HepG2 (cell line): ENCODE results near the gene TLR5. TPM values are rescaled to one million over a fixed set of nuclear protein-coding genes. Genes with fewer than 3 reads are reported as not detected.
"Not testable (repeated sequence)": the region's sequence is repeated elsewhere in the genome, so short reads cannot be mapped to it uniquely, and the experiment has no call there.

Experiments used
- ATAC-seq: fragments of 200-7000 bp; cut with Tn5 transposase; 3 replicates; pipeline ENCODE4 v1.9.1; 2020; ENCODE audit warnings: mild to moderate bottlenecking, moderate library complexity
- BruUV-seq: library from RNA; stranded (reverse); fragments of 400-500 nt; replicated peaks from 2 replicates; lab custom pipeline; 2021; lab: Mats Ljungman, UMichigan
- CTCF ChIA-PET: fragments of 300-600 bp; formaldehyde crosslinking; extraction: SDS; loops from one replicate; lab custom pipeline; 2021; ENCODE audit warnings: low total read pairs, inconsistent platforms, low intra/inter-chr PET ratio; lab: Yijun Ruan, JAX
- POLR2A ChIA-PET: fragments of 350-600 bp; sonication (Branson Sonifier 250); formaldehyde crosslinking; loops from one replicate; lab custom pipeline; 2020; ENCODE audit warnings: antibody characterized with exemption, inconsistent platforms; lab: Yijun Ruan, JAX
- DNase-seq: peaks from one replicate; pipeline ENCODE4 v3.0.0-alpha.2; 2015; ENCODE audit warnings: low spot score
- FAIRE-seq: peaks from 3 replicates; lab custom pipeline; 2011; peaks lifted over from hg19 to GRCh38; lab: Jason Lieb, UNC
- H2AFZ ChIP-seq: one replicate; pipeline ENCODE4 v1.6.1; 2011; ENCODE audit warnings: low read length, inconsistent platforms
- H3K27ac ChIP-seq: fragments of 300-600 bp; 3 replicates; pipeline ENCODE4 v1.8.0; 2011; ENCODE audit warnings: mixed run types, mild to moderate bottlenecking, mixed read lengths, low read length, inconsistent platforms; ENCODE audit not compliant: insufficient read depth; ENCODE audit errors: extremely low read length
- H3K27me3 ChIP-seq, 2 experiments: fragments of 200-600 bp in 1 of 2; 2 replicates in 1 of 2; 3 replicates in 1 of 2; pipeline versions ENCODE4 v1.6.0 to v1.8.0; 2011; ENCODE audit warnings: low read length in 2 of 2, mild to moderate bottlenecking in 2 of 2, moderate library complexity in 2 of 2, inconsistent platforms in 1 of 2; ENCODE audit not compliant: insufficient read depth in 2 of 2, control insufficient read depth in 1 of 2
- H3K36me3 ChIP-seq, 2 experiments: fragments of 200-600 bp in 1 of 2; replicated peaks in 1 of 2; 2 replicates in 1 of 2; 3 replicates in 1 of 2; pipeline versions ENCODE4 v1.5.1 to v1.8.0; 2011; ENCODE audit warnings: low read length in 2 of 2, inconsistent platforms in 1 of 2; ENCODE audit not compliant: insufficient read depth in 2 of 2, control insufficient read depth in 1 of 2
- H3K4me1 ChIP-seq: 2 replicates; pipeline ENCODE4 v1.5.1; 2012; ENCODE audit warnings: low read length, inconsistent platforms; ENCODE audit not compliant: insufficient read depth
- H3K4me2 ChIP-seq: 2 replicates; pipeline ENCODE4 v1.6.0; 2011; ENCODE audit warnings: low read depth, low read length, inconsistent platforms
- H3K4me3 ChIP-seq, 3 experiments: fragments of 200-600 bp in 1 of 3; sonication (generic), shearing (Covaris generic) in 1 of 3; replicated peaks in 1 of 3; 2 replicates each; pipeline ENCODE4 v1.5.1; 2011 to 2016; ENCODE audit warnings: low read length in 3 of 3, inconsistent platforms in 2 of 3, low read depth in 2 of 3, mild to moderate bottlenecking in 2 of 3, control low read depth in 1 of 3, mixed read lengths in 1 of 3; ENCODE audit not compliant: insufficient read depth in 1 of 3
- H3K79me2 ChIP-seq: one replicate; pipeline ENCODE4 v1.6.1; 2011; ENCODE audit warnings: low read length, inconsistent platforms; ENCODE audit not compliant: insufficient read depth
- H3K9ac ChIP-seq: 2 replicates; pipeline ENCODE4 v1.6.0; 2011; ENCODE audit warnings: mild to moderate bottlenecking, low read depth, low read length, inconsistent platforms; ENCODE audit not compliant: insufficient read depth
- H3K9me3 ChIP-seq: 2 replicates; pipeline ENCODE4 v1.5.1; 2012; ENCODE audit warnings: mild to moderate bottlenecking, low read length
- H4K20me1 ChIP-seq: 2 replicates; pipeline ENCODE4 v1.6.0; 2011; ENCODE audit warnings: inconsistent platforms, mild to moderate bottlenecking, low read length, moderate library complexity; ENCODE audit not compliant: insufficient read depth
- CCAR2 ChIP-seq: fragments of 200-400 bp; formaldehyde crosslinking; optimal IDR thresholded peaks from 2 replicates; pipeline ENCODE3; 2018; ENCODE audit warnings: low read depth, mild to moderate bottlenecking, low read length, moderate library complexity
- CTCF ChIP-seq: sonication (generic); formaldehyde crosslinking; IDR thresholded peaks from 2 replicates; pipeline ENCODE4 v1.5.0; 2020; ENCODE audit warnings: mild to moderate bottlenecking, missing genetic modification reagents, moderate library complexity
- HNRNPK ChIP-seq: fragments of 200-400 bp; formaldehyde crosslinking; IDR thresholded peaks from 2 replicates; pipeline ENCODE4 v1.6.1; 2018; ENCODE audit warnings: low read length, low read depth, moderate library complexity, mild to moderate bottlenecking; ENCODE audit not compliant: poor library complexity, severe bottlenecking
- STAG1 ChIP-seq: sonication (generic); formaldehyde crosslinking; IDR thresholded peaks from 2 replicates; pipeline ENCODE4 v1.4.0; 2020; ENCODE audit warnings: missing genetic modification reagents
- TBX2 ChIP-seq: sonication (generic); formaldehyde crosslinking; IDR thresholded peaks from 2 replicates; pipeline ENCODE4 v1.5.0; 2020; ENCODE audit warnings: missing genetic modification reagents, mild to moderate bottlenecking, borderline replicate concordance
- TEAD2 ChIP-seq: sonication (generic); formaldehyde crosslinking; IDR thresholded peaks from 2 replicates; pipeline ENCODE4 v1.9.0; 2021; ENCODE audit warnings: missing genetic modification reagents
- ZBTB8A ChIP-seq: sonication (generic); formaldehyde crosslinking; IDR thresholded peaks from 2 replicates; pipeline ENCODE4 v1.4.0; 2020; ENCODE audit warnings: mild to moderate bottlenecking, low read depth, missing genetic modification reagents, borderline replicate concordance
- ZNF138 ChIP-seq: sonication (generic); formaldehyde crosslinking; IDR thresholded peaks from 2 replicates; pipeline ENCODE4 v1.5.0; 2020; ENCODE audit warnings: mild to moderate bottlenecking, low read depth, missing genetic modification reagents
- WGBS: methylation state at CpG from one replicate; pipeline ENCODE4 v1.1.6; 2017; ENCODE audit warnings: low lambda C conversion rate; 5-methylcytosine and 5-hydroxymethylcytosine counted together
- in situ Hi-C: cut with HindIII; loops from 2 replicates; pipeline ENCODE4 v1.10.0; 2017; ENCODE audit warnings: low pct_unique_long_range_greater_than_20kb; ENCODE audit not compliant: extremely low pct_ligation_motif_present
- intact Hi-C: fragments of 100-400 bp; cut with micrococcal nuclease; formaldehyde crosslinking; loops from one replicate; pipeline ENCODE4 v1.10.0; 2022; ENCODE audit not compliant: unreplicated experiment
- polyA plus RNA-seq, 8 experiments: library from polyadenylated mRNA; depleted of rRNA in 3 of 8; stranded (reverse) in 7 of 8; unstranded in 1 of 8; fragments of >200 nt; fragmentation: Illumina TruSeq in 4 of 8; extraction: Trizol in 4 of 8; gene quantifications; 2 replicates each; pipeline versions ENCODE4 v1.2.1 to v1.2.3, GENCODE V29; 2011 to 2016; ENCODE audit warnings: low read depth in 4 of 8, missing spikeins in 1 of 8, mixed read lengths in 1 of 8; ENCODE audit not compliant: insufficient read depth in 1 of 8
- total RNA-seq, 5 experiments: library from RNA; depleted of rRNA; stranded (reverse); fragments of >200 nt; fragmentation: Illumina TruSeq; extraction: Trizol; gene quantifications; 2 replicates each; pipeline ENCODE4 v1.2.3, GENCODE V29; 2016; ENCODE audit warnings: low read depth in 1 of 5

The TLR5 gene
- total and polyA plus RNA-seq, 2 of the 13 experiments (the other 11 are each of a cell fraction or from before 2014, with no cell fraction given): not detected

GRCh38 chr1:223175633-223176032 lies 32.6 kb upstream of the TLR5 start:
- FAIRE-seq (no peak), DNase-seq (no peak), ATAC-seq (no peak)
- H3K4me1 ChIP-seq: peaks cover 10% of the 10 kb centered on the region
- no peaks in the 10 kb centered on the region for H4K20me1 ChIP-seq
- 38% methylated on average over 3 of the region's 3 CpGs for WGBS
- ChIA-PET POLR2A (no interaction called here), CTCF (no interaction called here)
- TF ChIP-seq ZBTB8A (CRISPR knock-in tag): no peak
- TF ChIP-seq CCAR2: no peak
- no peak for TF ChIP-seq TEAD2 (CRISPR knock-in tag)
- no peak for TF ChIP-seq ZNF138 (CRISPR knock-in tag)
- no peak for TF ChIP-seq TBX2 (CRISPR knock-in tag)
- no peak overlapping the region for H3K4me3 ChIP-seq
- no peaks in the 10 kb centered on the region for H3K79me2 ChIP-seq
- H2AFZ ChIP-seq: no peak overlapping the region
- no peaks in the 10 kb centered on the region for H3K9me3 ChIP-seq
- H3K27ac ChIP-seq: no peak overlapping the region
- H3K27me3 ChIP-seq: 0 out of 5 replicates have a peak, but pooled peaks cover 0 to 6% of the 10 kb centered on the region in 2 experiments
- BruUV-seq: no TSS peak
- intact Hi-C loops: no loop called here
- H3K9ac ChIP-seq: no peak overlapping the region
- in situ Hi-C loops: no loop called here
- H3K36me3 ChIP-seq: no peaks in the 10 kb centered on the region
- no peak overlapping the region for H3K4me2 ChIP-seq

- in situ Hi-C loops: no loop called here
- H4K20me1 ChIP-seq: no peaks in the 10 kb centered on the region
- H3K9me3 ChIP-seq: no peaks in the 10 kb centered on the region
- no peak for DNase-seq
- no peak overlapping the region for H3K4me3 ChIP-seq
- TF ChIP-seq HNRNPK (no peak), STAG1 (CRISPR knock-in tag) (peak; percentile 48; the same call in 1 of the 2 replicates), CTCF (CRISPR knock-in tag) (peak; percentile 36)
- TF ChIP-seq, all 625 proteins: peak for 2
- no TSS peak for BruUV-seq
- Histone ChIP-seq H3K36me3 (no peaks in the 10 kb centered on the region), H3K27me3 (0 out of 5 replicates have a peak, but pooled peaks cover 0 to 3% of the 10 kb centered on the region in 2 experiments), H3K4me1 (peaks cover 10% of the 10 kb centered on the region), H3K79me2 (no peaks in the 10 kb centered on the region), H2AFZ (no peak overlapping the region), H3K27ac (no peak overlapping the region), H3K4me2 (no peak overlapping the region), H3K9ac (no peak overlapping the region)
- peak; percentile 79 for ATAC-seq
- ChIA-PET POLR2A (no interaction called here), CTCF (no interaction called here)
- FAIRE-seq: no peak
- WGBS: 19% methylated on average over 3 of the region's 4 CpGs
- intact Hi-C loops: no loop called here
These were observed 32.0 kb upstream of the TLR5 start for GRCh38 chr1:223175032-223175431.

- H3K36me3 ChIP-seq, H3K27ac ChIP-seq, DNase-seq, H3K27me3 ChIP-seq, H2AFZ ChIP-seq, H4K20me1 ChIP-seq, H3K4me2 ChIP-seq, POLR2A ChIA-PET, CTCF ChIA-PET, in situ Hi-C loops, H3K79me2 ChIP-seq, H3K4me1 ChIP-seq, intact Hi-C loops, BruUV-seq, H3K4me3 ChIP-seq, ATAC-seq, H3K9me3 ChIP-seq, FAIRE-seq, H3K9ac ChIP-seq: not testable (repeated sequence)
- 2% methylated on average over 5 of the region's 5 CpGs for WGBS
These were observed 26.4 kb upstream of the TLR5 start for GRCh38 chr1:223169458-223169857.
